MM.1S (cell line): ENCODE measurements around the gene PPP1R26.
"Not testable (repeated sequence)": the region's sequence is repeated elsewhere in the genome, so short reads cannot be mapped to it uniquely, and the experiment has no call there.

ENCODE experiments used
- DNase-seq: peaks from one replicate; pipeline ENCODE4 v3.0.0-alpha.2; 2015
- H2AFZ ChIP-seq: fragments of 300-600 bp; sonication (generic); 2 replicates; pipeline ENCODE4 v1.6.0; 2016; ENCODE audit warnings: antibody characterized with exemption, low read length
- H3F3A ChIP-seq: fragments of 300-600 bp; sonication (generic); 2 replicates; pipeline ENCODE4 v1.6.1; 2016; ENCODE audit warnings: mild to moderate bottlenecking, antibody characterized with exemption, low read length, moderate library complexity, mixed read lengths; ENCODE audit not compliant: insufficient read depth
- H3K27ac ChIP-seq: fragments of 300-600 bp; sonication (generic); 2 replicates; pipeline ENCODE4 v1.5.1; 2016; ENCODE audit warnings: mild to moderate bottlenecking, low read length
- H3K27me3 ChIP-seq: fragments of 300-600 bp; sonication (generic); replicated peaks from 2 replicates; pipeline ENCODE4 v1.6.0; 2016; ENCODE audit warnings: low read length; ENCODE audit not compliant: insufficient read depth
- H3K36me3 ChIP-seq: fragments of 300-600 bp; sonication (generic); replicated peaks from 2 replicates; pipeline ENCODE4 v1.6.1; 2016; ENCODE audit warnings: mild to moderate bottlenecking, low read length, mixed read lengths; ENCODE audit not compliant: insufficient read depth
- H3K4me1 ChIP-seq: fragments of 300-600 bp; sonication (generic); 2 replicates; pipeline ENCODE4 v1.6.1; 2016; ENCODE audit warnings: low read length, mixed read lengths
- H3K4me2 ChIP-seq: fragments of 300-600 bp; sonication (generic); 2 replicates; pipeline ENCODE4 v1.6.0; 2016; ENCODE audit warnings: low read depth, low read length
- H3K4me3 ChIP-seq: fragments of 300-600 bp; sonication (generic); 2 replicates; pipeline ENCODE4 v1.5.1; 2016; ENCODE audit warnings: low read length, mixed read lengths
- H3K79me2 ChIP-seq: fragments of 300-600 bp; sonication (generic); 2 replicates; pipeline ENCODE4 v1.6.1; 2016; ENCODE audit warnings: mixed run types, low read length, mixed read lengths
- H3K9ac ChIP-seq: fragments of 300-600 bp; sonication (generic); 2 replicates; pipeline ENCODE4 v1.6.1; 2016; ENCODE audit warnings: low read length, mixed read lengths
- H3K9me2 ChIP-seq: fragments of 300-600 bp; sonication (generic); replicated peaks from 2 replicates; pipeline ENCODE4 v1.6.1; 2016; ENCODE audit warnings: mild to moderate bottlenecking, low read length, mixed read lengths; ENCODE audit not compliant: insufficient read depth
- H3K9me3 ChIP-seq: fragments of 300-600 bp; sonication (generic); replicated peaks from 2 replicates; pipeline ENCODE4 v1.6.1; 2016; ENCODE audit warnings: mild to moderate bottlenecking, low read length, mixed read lengths; ENCODE audit not compliant: insufficient read depth
- H4K20me1 ChIP-seq: fragments of 300-600 bp; sonication (generic); 2 replicates; pipeline ENCODE4 v1.6.1; 2016; ENCODE audit warnings: mild to moderate bottlenecking, low read length, moderate library complexity, mixed read lengths; ENCODE audit not compliant: insufficient read depth
- CTCF ChIP-seq: fragments of 300-600 bp; sonication (generic); IDR thresholded peaks from 2 replicates; pipeline ENCODE4 v1.5.1; 2016; ENCODE audit warnings: antibody characterized with exemption, low read length, mixed read lengths
- EZH2 ChIP-seq: fragments of 300-600 bp; sonication (generic); optimal IDR thresholded peaks from 2 replicates; pipeline ENCODE3; 2017; ENCODE audit warnings: low read depth, mild to moderate bottlenecking, antibody characterized with exemption, low read length, mixed read lengths
- EZH2phosphoT487 ChIP-seq: fragments of 300-600 bp; sonication (generic); IDR thresholded peaks from 2 replicates; pipeline ENCODE4 v1.6.1; 2018; ENCODE audit warnings: antibody characterized with exemption, low read length

The PPP1R26 gene

GRCh38 chr9:135526089-135526729 lies 46.6 kb downstream of the PPP1R26 start:
- no peaks in the 10 kb centered on the region; the same call in 1 of the 2 replicates for H3K27me3 ChIP-seq
- no peaks in the 10 kb centered on the region for H3K9me2 ChIP-seq
- H4K20me1 ChIP-seq: no peaks in the 10 kb centered on the region
- no peaks in the 10 kb centered on the region for H3K36me3 ChIP-seq
- no peak overlapping the region for H2AFZ ChIP-seq
- no peak overlapping the region for H3K4me2 ChIP-seq
- H3K9me3 ChIP-seq: no peaks in the 10 kb centered on the region; the same call in 1 of the 2 replicates
- TF ChIP-seq CTCF (no peak), EZH2 (no peak), EZH2phosphoT487 (no peak)
- no peak for DNase-seq
- no peak overlapping the region for H3K27ac ChIP-seq
- no peaks in the 10 kb centered on the region for H3K79me2 ChIP-seq
- H3K9ac ChIP-seq: no peak overlapping the region
- no peak overlapping the region for H3K4me3 ChIP-seq
- no peaks in the 10 kb centered on the region for H3K4me1 ChIP-seq
- no peaks in the 10 kb centered on the region for H3F3A ChIP-seq

- DNase-seq: no peak
- Histone ChIP-seq H3F3A (no peaks in the 10 kb centered on the region), H3K9me2 (no peaks in the 10 kb centered on the region), H3K36me3 (no peaks in the 10 kb centered on the region), H2AFZ (no peak overlapping the region), H3K4me1 (no peaks in the 10 kb centered on the region), H3K79me2 (no peaks in the 10 kb centered on the region), H3K27me3 (no peaks in the 10 kb centered on the region; the same call in 1 of the 2 replicates), H4K20me1 (no peaks in the 10 kb centered on the region), H3K9ac (no peak overlapping the region), H3K4me3 (no peak overlapping the region), H3K4me2 (no peak overlapping the region), H3K9me3 (no peaks in the 10 kb centered on the region; the same call in 1 of the 2 replicates), H3K27ac (no peak overlapping the region)
- TF ChIP-seq CTCF: no peak
These were observed 47.4 kb downstream of the PPP1R26 start for GRCh38 chr9:135526730-135527571.

GRCh38 chr9:135528842-135529435 lies 49.4 kb downstream of the PPP1R26 start:
- H4K20me1 ChIP-seq, H3K9me3 ChIP-seq, H2AFZ ChIP-seq, H3K27ac ChIP-seq, H3F3A ChIP-seq, H3K27me3 ChIP-seq, H3K4me3 ChIP-seq, H3K4me2 ChIP-seq, H3K79me2 ChIP-seq, H3K9ac ChIP-seq, H3K9me2 ChIP-seq, H3K4me1 ChIP-seq, H3K36me3 ChIP-seq, DNase-seq: not testable (repeated sequence)
